Tibial nerve (tissue), 3 donors: ENCODE results near the gene DPY19L2.
"Not testable (repeated sequence)": the region's sequence is repeated elsewhere in the genome, so short reads cannot be mapped to it uniquely, and the experiment has no call there.

Experiments used
- CTCF ChIP-seq, 5 experiments: fragments of 200-600 bp in 3 of 5; fragments of 450-650 bp in 2 of 5; sonication (generic) in 3 of 5; IDR thresholded peaks; one replicate each; pipeline ENCODE4 v1.5.1; 2016 to 2019; ENCODE audit warnings: antibody characterized with exemption in 5 of 5, mild to moderate bottlenecking in 3 of 5, moderate library complexity in 2 of 5
- POLR2A ChIP-seq, 2 donors: fragments of 450-650 bp; IDR thresholded peaks; one replicate each; pipeline ENCODE4 v1.6.1; 2017; ENCODE audit warnings: antibody characterized with exemption in 2 of 2, mild to moderate bottlenecking in 2 of 2, moderate library complexity in 2 of 2

DNA sequence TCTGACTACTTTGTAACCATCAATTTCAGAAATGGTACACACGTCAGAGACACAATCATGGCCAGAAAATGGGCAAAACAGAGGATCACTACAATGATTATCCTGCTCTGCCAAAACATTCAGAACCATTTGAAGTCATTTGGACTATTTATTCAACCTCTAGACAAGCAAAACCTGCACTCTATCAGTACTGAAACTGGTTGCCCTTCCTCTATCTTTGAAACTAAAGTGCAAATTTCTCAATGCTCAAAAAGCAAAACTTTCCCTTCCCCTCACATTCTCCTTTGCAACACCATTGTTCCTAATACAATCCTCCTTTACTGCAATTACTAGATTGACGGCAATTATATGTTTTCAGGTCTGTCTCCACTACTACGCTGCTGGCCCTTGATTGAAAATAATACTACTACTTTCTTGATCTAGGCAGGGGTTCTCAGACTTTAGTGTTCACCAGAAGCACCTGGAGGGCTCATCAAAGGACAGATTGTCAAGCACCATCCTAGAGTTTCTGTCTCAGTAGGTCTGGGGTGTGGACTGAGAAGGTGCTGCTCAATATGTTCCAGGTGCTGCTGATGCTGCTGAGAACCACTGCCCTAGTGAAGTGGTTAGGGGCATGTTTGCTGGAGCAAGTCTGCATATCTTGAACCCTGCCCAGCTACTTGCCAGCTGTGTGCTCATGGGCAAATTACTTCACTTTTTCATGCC lies 31.5 kb upstream of the DPY19L2 start:
- TF ChIP-seq CTCF, POLR2A (IDR thresholded peaks at IDR 0.05): not testable (repeated sequence)
